PC-9 (cell line): ENCODE measurements around the gene ZP4.

Experiments used
- CTCF ChIP-seq: fragments of 200-600 bp; sonication (generic); conservative IDR thresholded peaks from 2 replicates; pipeline ENCODE4 v1.6.1; 2017; ENCODE audit warnings: mixed run types, antibody characterized with exemption, mild to moderate bottlenecking, moderate library complexity
- EZH2 ChIP-seq: fragments of 200-600 bp; sonication (generic); IDR thresholded peaks from 2 replicates; pipeline ENCODE4 v1.8.0; 2017; ENCODE audit warnings: antibody characterized with exemption, low read depth

DNA sequence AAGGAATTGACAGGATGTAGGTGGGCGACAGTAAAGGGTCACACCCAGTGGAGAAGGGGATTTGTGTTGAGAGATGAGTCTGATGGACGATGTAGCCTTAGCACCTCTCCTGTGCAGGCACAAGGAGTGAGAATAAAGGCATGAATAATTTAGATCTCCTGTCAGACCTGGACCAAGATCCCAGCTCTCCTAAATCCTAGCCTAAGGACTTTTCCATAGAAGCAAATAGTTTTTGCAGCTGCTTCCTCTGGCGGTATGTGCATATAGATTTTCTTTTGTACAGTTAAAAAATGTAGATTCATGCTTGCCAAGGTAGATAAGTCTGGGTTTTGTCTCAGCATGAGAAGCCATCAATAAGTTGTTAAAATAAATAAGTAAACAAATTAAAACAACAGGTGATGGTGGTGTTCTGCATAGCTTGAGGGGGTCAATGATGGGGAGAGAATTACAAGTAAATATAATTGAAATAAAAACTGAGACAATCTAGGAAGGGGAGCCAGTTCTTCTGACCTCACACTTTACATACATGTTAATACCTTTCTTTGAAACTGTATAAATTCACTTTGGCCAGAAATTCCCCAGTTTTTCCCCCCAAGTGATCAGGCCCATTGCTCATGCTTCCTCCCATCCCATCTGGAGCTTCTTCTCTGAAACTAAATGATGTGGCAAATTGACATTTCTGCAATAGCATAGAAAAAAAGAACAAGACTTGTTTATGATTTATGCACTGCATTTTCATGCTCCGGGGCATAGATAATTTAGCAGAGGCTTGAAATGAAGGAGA, 12.4 kb upstream of the ZP4 start:
- no peak for TF ChIP-seq CTCF
- TF ChIP-seq EZH2 = no peak
